Non-pigmented ciliary epithelial cell (primary cell): ENCODE data around the gene AOPEP.

Experiments used
- DNase-seq: peaks from one replicate; pipeline ENCODE4 v3.0.0-alpha.2; 2010; ENCODE audit warnings: low read depth

The AOPEP gene

DNA sequence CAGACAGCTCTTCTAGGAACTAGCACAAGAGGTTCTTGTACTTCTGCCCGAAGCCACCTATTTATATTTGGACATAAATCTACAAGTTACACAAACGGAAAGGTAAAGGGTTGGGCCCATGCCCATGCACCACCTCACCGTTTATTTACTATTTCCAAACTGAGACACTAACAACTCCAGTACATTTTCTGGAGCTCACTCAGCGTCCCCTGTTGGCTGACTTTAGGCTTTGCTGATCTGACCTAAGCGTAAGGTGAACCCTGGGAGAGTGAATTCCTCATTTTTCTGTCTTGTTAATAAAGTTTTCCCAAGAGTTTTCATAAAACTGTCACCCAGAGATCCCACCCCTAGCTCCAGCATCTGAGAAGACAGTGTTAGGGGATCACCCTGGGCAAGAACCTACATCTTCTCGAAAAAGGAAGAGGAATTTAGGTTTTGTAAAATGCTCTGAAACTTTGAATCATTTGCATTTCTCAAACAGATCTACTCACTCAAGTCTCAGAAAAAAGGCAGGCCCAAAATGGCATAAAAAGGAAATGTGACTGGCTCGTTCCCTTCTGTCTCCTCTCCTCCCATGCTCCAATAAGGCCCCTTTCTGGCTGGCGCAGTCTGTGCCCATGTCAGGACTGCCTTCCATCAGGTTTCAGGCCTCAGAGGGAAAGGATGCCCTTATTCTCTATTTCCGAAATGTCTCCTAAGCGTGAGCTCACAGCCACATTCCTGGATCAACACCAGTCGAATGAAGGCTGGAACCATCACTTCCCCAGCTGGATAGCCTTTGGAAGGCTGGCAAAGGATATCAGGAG lies 389.7 kb downstream of the AOPEP start:
- no peak for DNase-seq

DNA sequence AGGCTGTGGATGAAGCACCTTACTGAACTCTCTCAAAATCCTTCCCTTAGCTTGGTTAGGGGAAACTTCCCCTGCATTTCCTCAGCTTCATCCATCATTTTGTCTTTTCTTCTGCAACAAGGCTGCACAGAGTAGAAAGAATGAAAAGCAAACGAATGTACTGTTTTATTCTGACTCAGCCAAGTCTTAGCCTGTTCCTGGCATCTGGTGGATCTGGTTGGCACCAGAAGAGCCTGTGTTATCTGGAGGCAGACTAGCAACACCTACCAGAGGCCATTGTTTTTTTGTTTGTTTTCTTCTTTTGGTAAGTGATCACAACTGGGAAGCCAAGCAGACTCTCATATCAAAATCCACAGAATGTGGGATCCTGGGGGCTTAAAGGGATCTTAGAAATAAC lies 390.3 kb downstream of the AOPEP start:
- no peak for DNase-seq

DNA sequence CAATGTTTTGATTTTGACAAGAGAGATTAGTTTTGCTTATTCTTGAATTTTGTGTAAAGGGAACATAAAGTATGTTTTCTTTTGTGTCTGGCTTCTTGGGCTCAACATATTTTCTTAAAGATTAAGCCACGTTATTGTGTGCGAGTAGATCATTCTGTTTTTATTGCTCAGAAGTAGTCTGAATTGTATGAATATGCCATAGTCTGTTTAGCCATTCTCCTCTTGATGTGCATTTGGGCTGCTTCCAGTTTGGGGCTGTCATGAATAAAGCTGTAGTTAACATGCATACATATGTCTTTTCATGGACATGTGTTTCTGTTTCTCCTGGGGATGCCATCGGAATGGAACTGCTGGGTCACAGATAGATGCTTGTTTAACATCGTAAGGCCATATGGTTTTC lies 392.1 kb downstream of the AOPEP start:
- DNase-seq = no peak

DNA sequence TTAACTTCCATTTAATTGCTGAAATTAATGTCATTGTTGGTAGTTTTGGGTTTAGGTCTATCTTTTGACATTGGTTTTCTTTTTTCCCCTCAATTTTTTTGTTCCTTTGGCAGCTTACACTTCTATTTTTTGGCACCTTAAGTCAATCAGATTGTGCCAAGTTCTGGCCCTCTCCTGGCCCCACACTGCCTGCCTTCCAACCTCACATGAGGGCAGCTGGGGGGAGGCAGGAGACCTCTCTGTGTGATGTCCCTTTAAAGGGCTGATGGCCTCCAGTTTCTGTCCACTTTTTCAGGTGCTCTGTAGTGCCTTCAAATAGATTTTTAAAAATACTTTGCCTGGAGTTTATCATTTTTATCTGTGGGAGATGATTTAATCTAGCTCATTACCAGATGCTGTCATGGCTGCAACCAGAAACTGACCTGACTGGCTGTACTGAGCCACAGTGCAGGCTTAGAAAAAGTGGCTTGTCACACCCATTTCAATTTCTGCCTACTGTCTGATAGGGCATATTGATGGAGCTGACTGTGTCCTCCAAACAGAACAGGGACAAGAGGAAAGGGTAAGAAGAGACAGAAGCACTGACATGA lies 394.4 kb downstream of the AOPEP start:
- no peak for DNase-seq

DNA sequence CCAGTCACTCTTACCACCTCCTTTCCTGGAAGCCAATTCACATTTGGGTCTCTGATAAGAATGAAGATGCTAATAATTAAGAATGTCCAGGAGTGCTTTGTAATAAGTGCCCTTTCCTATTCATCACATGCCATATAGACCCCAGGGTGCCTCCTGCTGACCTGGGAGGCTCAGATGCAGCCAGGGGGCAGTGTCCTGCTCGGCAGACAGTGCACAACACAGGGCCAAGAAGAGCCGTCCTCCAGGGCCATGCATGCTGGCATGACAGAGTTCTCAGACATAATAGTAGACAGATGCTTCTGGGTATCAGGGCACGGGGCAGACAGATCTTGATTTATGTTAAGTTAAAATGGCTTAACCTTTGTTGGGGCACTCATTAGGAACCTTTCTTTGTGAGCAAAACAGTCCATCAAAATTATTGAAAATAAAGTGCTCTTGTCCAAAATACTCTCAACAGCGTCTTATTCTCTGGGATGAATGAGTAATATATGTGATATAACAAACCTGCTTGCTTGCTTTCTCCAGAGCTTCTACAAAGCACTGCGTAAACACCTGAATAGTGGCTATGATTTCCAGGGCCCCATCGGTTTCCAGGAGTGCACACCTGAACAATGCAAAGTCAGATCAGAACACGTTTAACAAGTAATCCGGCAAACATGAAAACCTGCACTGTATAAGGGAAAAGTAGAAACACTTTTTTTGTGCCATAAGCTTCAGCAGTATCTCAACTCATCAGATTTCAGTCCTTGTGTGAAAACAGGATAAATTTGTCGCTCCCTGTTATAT lies 398.3 kb downstream of the AOPEP start:
- DNase-seq = no peak

DNA sequence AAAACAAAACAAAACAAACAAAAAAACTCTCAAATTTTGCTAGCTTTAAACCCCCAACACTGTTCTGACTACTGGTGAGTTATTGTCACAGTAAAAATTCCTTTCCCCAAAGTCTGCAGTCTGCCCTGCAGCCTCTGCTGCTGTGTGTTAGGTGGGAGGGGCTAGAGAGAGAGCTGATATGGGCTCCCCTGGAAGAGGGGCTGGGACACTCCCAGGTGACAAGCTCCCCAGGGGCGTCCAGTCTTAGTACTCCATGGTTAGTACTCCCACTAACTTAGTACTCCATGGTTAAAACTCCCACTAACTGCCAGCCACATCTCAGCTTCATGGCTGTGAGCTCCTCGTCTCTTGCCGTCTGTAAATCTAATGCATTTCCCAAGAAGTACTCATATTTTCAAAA lies 399.2 kb downstream of the AOPEP start:
- no peak for DNase-seq

DNA sequence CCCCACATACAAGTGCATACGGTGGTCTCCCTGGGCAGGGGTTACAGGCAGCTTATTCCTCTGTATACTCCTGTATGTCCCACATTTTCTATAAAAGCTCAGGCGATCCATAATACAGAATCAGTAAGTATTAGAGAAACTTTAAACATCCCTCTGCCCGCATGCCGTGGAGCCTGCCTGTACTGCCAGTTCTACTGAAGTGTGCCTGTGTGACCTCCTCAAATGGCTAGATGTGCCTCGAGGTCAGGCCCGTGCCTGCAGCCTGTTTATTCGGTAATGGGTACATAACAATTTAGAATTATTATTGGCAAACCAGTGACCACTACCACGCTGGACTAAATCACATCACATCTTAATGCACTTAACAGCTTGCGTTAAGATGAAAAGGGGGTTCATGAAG lies 400.2 kb downstream of the AOPEP start:
- no peak for DNase-seq

DNA sequence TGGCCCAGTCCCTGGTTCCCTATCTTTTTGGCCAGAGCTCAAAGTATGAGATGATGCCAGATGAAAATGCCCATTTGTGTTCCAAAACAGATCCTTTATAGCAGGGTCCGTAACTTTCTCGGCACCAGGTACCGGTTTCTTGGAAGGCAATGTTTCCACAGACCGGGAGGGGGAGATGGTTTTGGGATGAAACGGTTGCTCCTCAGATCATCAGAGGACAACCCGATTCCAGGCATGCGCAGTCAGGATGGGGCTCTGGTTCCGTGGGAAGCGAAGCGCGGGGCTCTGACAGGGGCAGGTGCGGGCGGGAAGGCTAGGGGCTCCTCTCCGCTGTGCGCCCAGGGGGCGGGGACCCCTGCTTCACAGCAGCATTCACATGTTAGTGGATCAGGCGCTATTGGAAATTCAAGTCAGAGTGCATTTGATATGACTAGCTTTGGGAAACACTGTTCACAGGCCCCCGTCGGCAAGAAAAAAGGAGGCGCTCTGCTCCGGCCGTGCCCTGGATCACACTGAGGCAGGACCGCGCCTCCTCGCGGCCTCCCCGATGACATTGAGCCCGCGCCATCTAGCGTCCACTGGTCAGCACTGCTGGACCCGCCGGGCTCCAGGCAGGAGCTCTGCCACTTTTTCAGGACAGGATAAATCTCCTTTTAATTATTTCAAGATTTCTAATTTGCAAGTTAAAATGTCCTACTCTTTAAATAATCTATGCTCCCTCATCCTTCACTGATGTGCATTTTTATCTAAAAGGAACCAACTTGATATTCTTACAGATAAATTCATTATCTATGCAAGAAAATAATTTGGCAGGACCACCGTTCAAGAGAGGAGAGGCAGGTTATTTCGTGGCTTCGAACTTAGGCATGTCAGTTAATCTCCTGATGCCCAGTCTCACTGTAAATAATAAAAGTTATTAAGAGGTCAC lies 401.0 kb downstream of the AOPEP start:
- peak; percentile 27 for DNase-seq

DNA sequence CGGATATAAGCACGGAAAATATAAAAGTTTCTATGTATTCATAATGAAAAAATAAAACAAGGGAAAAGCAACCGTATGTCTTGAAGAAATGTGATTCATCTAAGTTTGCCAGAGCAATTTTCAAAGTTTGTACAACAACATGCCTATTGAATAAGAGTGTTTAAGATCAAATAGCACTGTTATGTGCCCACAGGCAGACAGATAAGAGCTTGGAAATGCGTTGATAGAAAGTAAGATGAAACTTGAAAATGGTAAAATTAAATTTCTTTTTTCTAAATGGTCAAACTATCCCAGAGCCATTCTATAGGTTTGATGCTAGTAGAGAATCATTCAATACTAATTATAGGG lies 401.7 kb downstream of the AOPEP start:
- DNase-seq = no peak

DNA sequence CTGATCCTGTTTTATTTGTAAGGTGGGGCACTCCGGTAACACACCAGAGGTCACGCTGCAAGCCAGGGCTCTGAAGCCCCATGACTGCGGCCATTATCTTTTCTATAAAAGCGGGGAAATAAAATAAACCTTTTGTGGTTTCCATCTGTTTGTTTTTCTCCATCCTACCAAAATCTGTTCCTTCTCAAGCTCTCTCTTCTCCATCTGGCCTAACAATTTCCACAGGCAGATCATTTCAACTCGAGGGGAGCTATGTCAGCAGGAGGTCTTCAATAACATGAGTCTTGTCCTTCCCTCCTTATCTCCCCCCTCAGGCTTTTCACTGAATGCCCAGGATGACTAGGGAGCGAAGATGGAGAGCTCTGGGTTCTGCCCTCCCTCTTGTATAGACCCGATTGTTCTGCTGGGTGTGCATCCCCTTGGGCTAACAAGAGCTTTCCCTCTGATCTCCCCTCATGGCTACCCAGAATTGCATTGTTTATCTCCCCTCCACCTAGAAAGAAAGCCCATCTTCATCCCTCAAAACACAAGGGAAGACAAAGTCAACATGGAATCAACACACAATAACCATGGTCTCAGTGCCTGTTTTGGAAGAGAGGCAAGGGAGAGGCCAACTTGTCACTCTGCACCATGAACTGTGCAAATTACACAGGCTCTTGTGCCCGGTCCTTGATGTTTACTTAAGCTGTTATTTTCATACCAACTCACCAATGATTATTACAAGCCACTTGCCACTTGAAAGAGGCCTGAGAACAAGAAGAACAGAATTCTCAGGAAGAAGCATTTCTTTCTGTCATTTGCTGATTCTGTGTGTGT lies 403.2 kb downstream of the AOPEP start:
- no peak for DNase-seq

DNA sequence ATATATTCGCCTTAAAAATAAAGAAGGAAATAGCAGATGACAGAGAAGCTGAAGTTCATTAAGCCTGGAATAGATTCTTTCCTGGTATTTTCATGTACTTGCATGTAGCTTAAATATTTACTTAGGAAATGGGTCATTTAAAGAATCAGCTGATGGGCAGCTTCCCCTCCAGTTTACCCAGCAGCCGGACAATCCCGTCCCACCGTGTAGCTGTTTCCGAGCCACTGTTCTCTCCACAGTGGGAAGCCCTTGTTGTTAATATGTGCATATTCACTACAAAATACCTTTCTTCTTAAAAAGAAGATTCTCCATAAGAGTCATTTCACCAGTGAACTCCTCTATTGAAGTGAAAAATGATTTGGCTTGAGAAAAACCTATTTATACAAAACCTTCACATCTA lies 404.0 kb downstream of the AOPEP start:
- DNase-seq = no peak

DNA sequence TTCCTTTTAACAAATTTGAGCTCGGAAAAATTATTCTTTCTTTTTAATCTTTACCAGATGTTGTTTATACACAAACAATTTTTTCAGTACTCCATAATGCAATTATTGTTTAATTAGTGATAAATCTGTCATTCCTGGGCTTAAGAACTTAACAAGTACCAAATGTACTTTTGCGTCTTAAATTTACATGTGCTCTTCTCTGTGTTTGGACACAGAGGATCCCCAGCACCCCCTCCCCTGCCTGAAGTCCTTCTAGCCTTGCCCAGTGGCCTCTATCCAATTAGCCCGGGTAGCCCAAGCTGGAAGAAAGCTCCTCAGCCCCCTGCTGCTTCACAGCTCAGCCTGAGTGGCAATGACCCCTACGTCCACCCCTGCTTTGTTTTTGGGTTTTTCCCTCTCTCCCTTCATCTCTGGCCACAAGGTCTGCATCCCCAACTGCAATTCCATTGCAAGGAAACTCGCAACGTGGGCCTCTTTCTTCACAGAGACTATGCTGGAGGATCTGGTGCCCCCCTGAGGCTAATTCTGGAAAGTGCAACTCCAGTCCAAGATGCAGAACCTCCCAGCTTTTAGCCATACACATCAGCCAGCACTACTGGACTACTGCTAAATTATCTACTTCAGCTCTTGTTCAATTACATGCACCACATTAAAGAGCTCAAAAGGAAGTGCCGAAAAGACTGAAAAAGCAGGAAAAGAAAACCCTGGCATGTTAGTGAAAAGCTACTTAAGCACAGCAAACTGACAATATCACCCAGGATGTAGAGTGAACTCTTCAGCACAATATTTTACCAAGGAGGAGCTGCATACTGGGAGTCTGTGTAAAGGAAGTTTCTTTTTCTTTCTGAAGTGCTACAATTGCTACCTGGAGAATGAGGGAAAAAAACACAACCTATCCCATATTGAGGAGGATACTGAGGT lies 404.8 kb downstream of the AOPEP start:
- no peak for DNase-seq

DNA sequence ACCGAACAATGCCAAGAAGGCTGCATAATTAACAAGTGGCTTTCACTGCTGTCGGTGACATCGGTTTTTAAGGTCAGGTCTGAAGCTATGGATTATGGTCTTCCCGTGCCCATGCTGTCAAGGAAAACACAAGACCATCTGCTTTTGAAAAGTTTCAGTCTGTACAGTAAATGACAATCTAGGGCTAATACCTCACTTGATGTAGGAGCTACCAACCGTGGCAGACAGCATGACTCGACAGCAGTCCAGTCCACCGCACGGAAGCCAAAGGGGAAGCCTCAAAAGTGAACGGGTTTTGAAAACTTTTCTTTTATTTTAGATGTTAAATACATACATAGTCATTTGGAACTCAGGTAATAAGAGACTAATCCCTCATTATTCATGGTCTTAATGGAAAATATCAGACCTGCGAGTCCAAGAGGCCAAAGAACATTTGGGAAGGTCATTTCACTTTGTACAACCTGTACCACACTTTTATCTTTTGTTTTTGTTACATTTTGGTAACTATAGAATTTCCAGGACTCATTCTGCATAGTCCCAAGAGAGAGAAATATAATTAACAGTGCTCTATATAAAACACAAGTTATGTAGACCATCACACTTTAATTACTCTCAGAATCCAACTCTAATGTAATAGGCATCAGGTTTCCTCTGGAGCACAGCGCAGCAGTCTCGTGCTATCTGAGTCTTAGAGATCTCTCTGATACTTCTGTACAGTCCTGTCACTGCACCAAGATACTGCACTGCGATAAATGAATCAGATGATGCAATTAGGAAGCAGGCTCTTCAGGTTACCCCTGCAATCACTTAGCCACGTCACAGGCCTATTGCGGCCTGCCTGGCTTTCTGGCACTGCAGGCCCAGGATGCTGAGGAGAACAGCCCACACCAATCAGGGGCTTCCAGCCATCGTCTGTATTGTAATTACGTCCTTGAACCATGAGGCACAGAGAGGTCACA lies 406.1 kb downstream of the AOPEP start:
- DNase-seq = no peak

DNA sequence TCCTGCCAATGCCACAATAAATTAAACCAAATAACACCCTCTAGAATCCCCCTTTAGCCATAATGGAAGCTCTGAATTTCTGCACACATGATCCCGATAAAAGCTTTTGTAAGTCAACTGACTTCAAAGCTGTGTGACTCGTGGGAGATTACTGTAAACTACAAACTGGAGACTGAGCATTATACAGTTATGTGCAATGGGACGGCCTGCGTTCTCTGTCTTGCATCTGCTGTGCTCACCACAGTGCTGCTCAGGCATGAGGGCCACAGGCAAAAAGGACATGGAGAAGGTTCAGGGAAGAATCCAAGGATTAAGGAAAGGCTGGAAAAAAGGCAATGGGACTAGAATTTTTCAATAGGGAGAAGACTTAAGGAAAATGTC lies 406.8 kb downstream of the AOPEP start:
- no peak for DNase-seq

DNA sequence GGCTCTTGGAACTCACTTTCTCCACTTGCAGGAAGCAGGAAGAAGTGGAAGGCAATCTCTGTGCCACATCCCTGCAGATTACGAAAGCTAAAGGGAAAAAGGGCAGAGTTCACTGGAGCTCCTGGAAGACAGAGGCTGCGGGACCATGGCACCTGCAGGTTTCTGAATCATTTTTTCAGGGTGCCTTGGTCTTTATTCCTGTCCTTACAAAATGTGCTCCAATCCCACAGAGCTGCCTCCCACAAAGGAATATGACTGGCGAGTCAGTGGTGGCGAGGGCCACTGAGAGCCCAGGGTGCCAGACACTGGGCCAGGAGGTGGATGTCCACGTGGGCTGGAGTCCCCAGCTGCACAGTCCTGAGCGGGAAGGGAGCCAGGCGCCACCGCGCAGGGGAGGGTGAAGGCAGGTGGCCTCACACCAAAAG lies 408.0 kb downstream of the AOPEP start:
- no peak for DNase-seq

DNA sequence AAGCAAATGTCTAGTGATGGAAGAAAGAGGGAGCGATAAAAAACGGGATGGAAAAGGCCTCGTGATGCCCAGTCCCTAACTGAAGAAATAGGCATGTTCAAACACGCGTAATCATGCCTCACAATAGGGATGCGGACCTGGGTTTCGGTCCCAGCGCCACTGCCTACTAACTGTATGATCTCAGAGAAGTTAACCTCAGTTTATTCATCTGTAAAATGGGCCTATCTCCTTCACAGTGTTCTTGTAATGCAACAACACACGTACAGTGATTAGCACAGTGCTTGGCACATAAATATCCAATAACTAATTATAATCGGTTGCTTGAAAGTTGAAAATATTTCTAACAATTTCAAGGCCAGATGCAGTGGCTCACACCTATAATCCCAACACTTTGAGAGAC lies 409.3 kb downstream of the AOPEP start:
- DNase-seq = no peak
